HepG2 (cell line): ENCODE data around the gene TAOK3. TPM values are rescaled to one million over a fixed set of nuclear protein-coding genes. Genes with fewer than 3 reads are reported as not detected.
A peak's percentile ranks its signal among the peaks of the same experiment; 100 is the strongest.

Experiments
- ADNP ChIP-seq: sonication (generic); formaldehyde crosslinking; IDR thresholded peaks from 2 replicates; pipeline ENCODE4 v1.4.0; 2020; ENCODE audit warnings: missing genetic modification reagents
- ARID2 ChIP-seq: sonication (generic); formaldehyde crosslinking; IDR thresholded peaks from 2 replicates; pipeline ENCODE4 v1.8.1; 2022; ENCODE audit warnings: mild to moderate bottlenecking, missing genetic modification reagents, borderline replicate concordance
- DPF2 ChIP-seq: sonication (generic); formaldehyde crosslinking; IDR thresholded peaks from 2 replicates; pipeline ENCODE4 v1.4.0; 2020; ENCODE audit warnings: mild to moderate bottlenecking, low read depth, missing genetic modification reagents, borderline replicate concordance
- FOXA3 ChIP-seq: IDR thresholded peaks from 2 replicates; pipeline ENCODE4 v1.6.1; 2016; ENCODE audit warnings: missing genetic modification reagents, missing compliant biosample characterization
- HNF1A ChIP-seq, 2 experiments: sonication (generic) in 1 of 2; formaldehyde crosslinking in 1 of 2; IDR thresholded peaks; 2 replicates each; pipeline versions ENCODE4 v1.4.0 to v1.6.1; 2016 to 2020; ENCODE audit warnings: borderline replicate concordance in 1 of 2, low read depth in 1 of 2, mild to moderate bottlenecking in 1 of 2, missing genetic modification reagents in 1 of 2
- MXD4 ChIP-seq: IDR thresholded peaks from 2 replicates; pipeline ENCODE4 v1.6.1; 2016; ENCODE audit warnings: mild to moderate bottlenecking, missing biosample characterization, missing genetic modification reagents
- RBFOX2 ChIP-seq: fragments of 200-400 bp; formaldehyde crosslinking; IDR thresholded peaks from 2 replicates; pipeline ENCODE4 v1.6.1; 2017; ENCODE audit warnings: low read depth, mild to moderate bottlenecking, low read length
- RFX3 ChIP-seq: IDR thresholded peaks from 2 replicates; pipeline ENCODE4 v1.6.1; 2016; ENCODE audit warnings: missing biosample characterization, missing genetic modification reagents
- SETDB1 ChIP-seq: sonication (generic); formaldehyde crosslinking; IDR thresholded peaks from 2 replicates; pipeline ENCODE4 v1.5.1; 2020; ENCODE audit warnings: missing genetic modification reagents, mild to moderate bottlenecking, borderline replicate concordance
- SMARCC2 ChIP-seq: fragments of 450-650 bp; IDR thresholded peaks from 2 replicates; pipeline ENCODE4 v1.6.1; 2017; ENCODE audit warnings: antibody characterized with exemption, mild to moderate bottlenecking
- SOX6 ChIP-seq, 2 experiments: fragments of 450-650 bp in 1 of 2; sonication (generic) in 1 of 2; formaldehyde crosslinking in 1 of 2; IDR thresholded peaks; 2 replicates each; pipeline versions ENCODE4 v1.4.0 to v1.6.1; 2017 to 2020; ENCODE audit warnings: antibody characterized with exemption in 1 of 2, mild to moderate bottlenecking in 1 of 2, missing genetic modification reagents in 1 of 2
- SP140L ChIP-seq: sonication (generic); formaldehyde crosslinking; IDR thresholded peaks from 2 replicates; pipeline ENCODE4 v1.4.0; 2020; ENCODE audit warnings: missing genetic modification reagents, borderline replicate concordance
- TAF15 ChIP-seq: fragments of 200-400 bp; formaldehyde crosslinking; IDR thresholded peaks from one replicate; pipeline ENCODE4 v1.6.1; 2018; ENCODE audit warnings: mild to moderate bottlenecking, low read depth, low read length; ENCODE audit not compliant: poor library complexity, severe bottlenecking
- TBX3 ChIP-seq: fragments of 450-650 bp; IDR thresholded peaks from 2 replicates; pipeline ENCODE4 v1.6.1; 2017; ENCODE audit warnings: antibody characterized with exemption, mild to moderate bottlenecking, inconsistent platforms, borderline replicate concordance
- TRIM24 ChIP-seq: sonication (generic); formaldehyde crosslinking; IDR thresholded peaks from 2 replicates; pipeline ENCODE4 v1.8.0; 2022; ENCODE audit warnings: mild to moderate bottlenecking, missing genetic modification reagents
- ZFP91 ChIP-seq: sonication (generic); formaldehyde crosslinking; IDR thresholded peaks from 2 replicates; pipeline ENCODE4 v1.9.0; 2022; ENCODE audit warnings: missing genetic modification reagents, mild to moderate bottlenecking, borderline replicate concordance
- ZNF224 ChIP-seq: sonication (generic); formaldehyde crosslinking; IDR thresholded peaks from 2 replicates; pipeline ENCODE4 v1.5.0; 2020; ENCODE audit warnings: mild to moderate bottlenecking, missing genetic modification reagents
- ZNF337 ChIP-seq: sonication (generic); formaldehyde crosslinking; IDR thresholded peaks from 2 replicates; pipeline ENCODE4 v1.5.1; 2020; ENCODE audit warnings: missing genetic modification reagents, low read depth, mild to moderate bottlenecking, borderline replicate concordance
- ZNF430 ChIP-seq: sonication (generic); formaldehyde crosslinking; IDR thresholded peaks from 2 replicates; pipeline ENCODE4 v1.9.0; 2021; ENCODE audit warnings: mild to moderate bottlenecking, missing genetic modification reagents
- ZNF513 ChIP-seq: sonication (generic); formaldehyde crosslinking; conservative IDR thresholded peaks from 2 replicates; pipeline ENCODE4 v1.5.0; 2020; ENCODE audit warnings: missing genetic modification reagents
- polyA plus RNA-seq, 8 experiments: library from polyadenylated mRNA; depleted of rRNA in 3 of 8; stranded (reverse) in 7 of 8; unstranded in 1 of 8; fragments of >200 nt; fragmentation: Illumina TruSeq in 4 of 8; extraction: Trizol in 4 of 8; gene quantifications; 2 replicates each; pipeline versions ENCODE4 v1.2.1 to v1.2.3, GENCODE V29; 2011 to 2016; ENCODE audit warnings: low read depth in 4 of 8, missing spikeins in 1 of 8, mixed read lengths in 1 of 8; ENCODE audit not compliant: insufficient read depth in 1 of 8
- total RNA-seq, 5 experiments: library from RNA; depleted of rRNA; stranded (reverse); fragments of >200 nt; fragmentation: Illumina TruSeq; extraction: Trizol; gene quantifications; 2 replicates each; pipeline ENCODE4 v1.2.3, GENCODE V29; 2016; ENCODE audit warnings: low read depth in 1 of 5

TAOK3 gene
- total and polyA plus RNA-seq, 2 of the 13 experiments (the other 11 are each of a cell fraction or from before 2014, with no cell fraction given) = 10.4 to 12.3 TPM

- TF ChIP-seq RFX3 (CRISPR knock-in tag) (peak; percentile 41; the same call in 1 of the 2 replicates), ZFP91 (CRISPR knock-in tag) (peak; percentile 88), TBX3 (0 out of 2 replicates have a peak, but pooled peaks have one; percentile 7), ZNF513 (CRISPR knock-in tag) (0 out of 2 replicates have a peak, but pooled peaks have one; percentile 32), TRIM24 (CRISPR knock-in tag) (no peak), FOXA3 (CRISPR knock-in tag) (peak; percentile 36; the same call in 1 of the 2 replicates), HNF1A (IDR thresholded peaks at IDR 0.05; ENCODE audit: low read depth) (no peak), HNF1A (CRISPR knock-in tag; IDR thresholded peaks at IDR 0.05; ENCODE audit: borderline replicate concordance) (peak; percentile 71; the same call in 1 of the 2 replicates), SETDB1 (CRISPR knock-in tag) (no peak), MXD4 (CRISPR knock-in tag) (peak; percentile 39; the same call in 1 of the 2 replicates), ZNF430 (peak; percentile 70; the same call in 1 of the 2 replicates), ADNP (CRISPR knock-in tag) (no peak), SMARCC2 (no peak), SP140L (no peak), ARID2 (CRISPR knock-in tag) (0 out of 2 replicates have a peak, but pooled peaks have one; percentile 13), SOX6 (IDR thresholded peaks at IDR 0.05) (no peak), SOX6 (CRISPR knock-in tag; IDR thresholded peaks at IDR 0.05) (peak; percentile 75), ZNF337 (CRISPR knock-in tag) (0 out of 2 replicates have a peak, but pooled peaks have one; percentile 21), RBFOX2 (peak; percentile 91), DPF2 (CRISPR knock-in tag) (no peak), TAF15 (no peak), ZNF224 (CRISPR knock-in tag) (no peak)
Observed at GRCh38 chr12:118376089-118377020, 3.6 kb upstream of the TAOK3 start, which contains the start of gene SUDS3 (continued).
